HCT116 (cell line): ENCODE data around the gene SCAF1.

Experiments used
- ATF3 ChIP-seq: IDR thresholded peaks from 2 replicates; pipeline ENCODE4 v1.6.1; 2012
- CTCF ChIP-seq, 3 experiments: fragments of 200-600 bp in 1 of 3; sonication (generic) in 1 of 3; IDR thresholded peaks in 2 of 3; conservative IDR thresholded peaks in 1 of 3; 2 replicates each; pipeline ENCODE4 v1.5.1; 2012 to 2017; ENCODE audit warnings: low read depth in 2 of 3, low read length in 2 of 3, antibody characterized with exemption in 1 of 3, borderline replicate concordance in 1 of 3, control low read depth in 1 of 3, mild to moderate bottlenecking in 1 of 3, mixed read lengths in 1 of 3, mixed run types in 1 of 3, moderate library complexity in 1 of 3; ENCODE audit not compliant: insufficient read depth in 1 of 3
- EGR1 ChIP-seq: IDR thresholded peaks from 2 replicates; pipeline ENCODE4 v1.6.1; 2012; ENCODE audit warnings: low read depth
- EZH2 ChIP-seq: fragments of 200-600 bp; sonication (generic); IDR thresholded peaks from 2 replicates; pipeline ENCODE4 v1.6.1; 2017; ENCODE audit warnings: antibody characterized with exemption, mixed run types
- POLR2A ChIP-seq: IDR thresholded peaks from 2 replicates; pipeline ENCODE4 v1.7.0; 2011; ENCODE audit warnings: borderline replicate concordance; ENCODE audit not compliant: insufficient read depth, insufficient read length; ENCODE audit errors: extremely low read depth
- POLR2AphosphoS5 ChIP-seq: IDR thresholded peaks from 2 replicates; pipeline ENCODE4 v1.6.1; 2011; ENCODE audit warnings: mild to moderate bottlenecking, low read depth, low read length, moderate library complexity
- REST ChIP-seq: IDR thresholded peaks from 2 replicates; pipeline ENCODE4 v1.6.1; 2012; ENCODE audit warnings: low read depth
- SIN3A ChIP-seq: IDR thresholded peaks from 2 replicates; pipeline ENCODE4 v1.6.1; 2012; ENCODE audit warnings: low read depth
- YY1 ChIP-seq: IDR thresholded peaks from 2 replicates; pipeline ENCODE4 v1.6.1; 2011; ENCODE audit warnings: low read length, low read depth, moderate library complexity, mild to moderate bottlenecking; ENCODE audit not compliant: insufficient replicate concordance; ENCODE audit errors: extremely low read depth
- ZBTB33 ChIP-seq: IDR thresholded peaks from 2 replicates; pipeline ENCODE4 v1.6.1; 2011; ENCODE audit warnings: mild to moderate bottlenecking, low read length, moderate library complexity; ENCODE audit not compliant: insufficient replicate concordance; ENCODE audit errors: extremely low read depth
- TF ChIP-seq, protein P1 (sequence below): IDR thresholded peaks from 2 replicates; pipeline ENCODE4 v1.6.1; 2012

DNA sequence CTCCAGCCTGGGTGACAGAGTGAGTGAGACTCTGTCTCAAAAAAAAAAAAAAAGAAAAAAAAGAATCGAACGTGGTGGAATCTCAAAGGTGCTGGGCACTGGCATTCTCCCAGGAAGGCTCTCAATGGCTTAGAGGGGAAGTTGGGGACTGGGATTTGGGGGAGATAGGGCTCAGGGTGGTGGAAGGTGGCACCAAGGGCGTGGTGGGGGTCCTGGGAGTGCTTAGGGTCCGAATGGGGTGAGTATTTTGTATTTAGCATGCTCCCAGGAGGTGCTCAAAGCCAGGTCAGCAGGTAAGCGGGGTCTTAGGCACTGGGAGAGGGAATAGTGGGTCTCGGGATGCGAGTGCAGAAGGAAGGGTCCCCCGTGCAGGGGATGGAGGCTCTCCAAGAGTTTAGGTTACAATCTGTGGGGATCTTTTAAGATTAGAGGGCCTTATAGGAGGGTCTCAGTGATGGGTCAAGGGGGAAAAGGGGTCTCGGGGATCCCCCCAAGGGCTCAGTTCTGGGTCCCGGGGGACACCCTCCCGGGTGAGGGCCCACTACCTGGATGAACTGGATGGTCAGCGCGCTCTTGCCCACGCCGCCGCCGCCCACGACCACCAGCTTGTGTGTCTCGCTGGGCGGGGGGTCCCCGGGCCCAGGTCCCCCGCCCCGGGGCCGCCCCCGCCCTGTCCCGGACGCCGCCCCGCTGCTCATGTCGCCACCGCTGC, 2.5 kb upstream of the SCAF1 start:
- TF ChIP-seq, protein P1, sequence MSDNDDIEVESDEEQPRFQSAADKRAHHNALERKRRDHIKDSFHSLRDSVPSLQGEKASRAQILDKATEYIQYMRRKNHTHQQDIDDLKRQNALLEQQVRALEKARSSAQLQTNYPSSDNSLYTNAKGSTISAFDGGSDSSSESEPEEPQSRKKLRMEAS: no peak
- TF ChIP-seq EGR1: no peak
- no peak for TF ChIP-seq YY1
- no peak for TF ChIP-seq EZH2
- TF ChIP-seq REST: no peak
- no peak for TF ChIP-seq CTCF (IDR thresholded peaks at IDR 0.05 in 2 of 3, conservative IDR thresholded peaks at IDR 0.05 in 1 of 3; ENCODE audit: borderline replicate concordance in 1 of 3, insufficient read depth in 1 of 3, low read depth in 2 of 3, low read length in 2 of 3)
- no peak for TF ChIP-seq POLR2A
- TF ChIP-seq SIN3A: no peak
- TF ChIP-seq POLR2AphosphoS5: no peak; the same call in 1 of the 2 replicates
- TF ChIP-seq ATF3: no peak
- no peak for TF ChIP-seq ZBTB33
